Measurements from ENCODE around the gene FUS. TPM values are rescaled to one million over a fixed set of nuclear protein-coding genes. Genes with fewer than 3 reads are reported as not detected.

The FUS gene
- total RNA-seq, 2 donors from 2014 or later: 63.9 to 141 TPM

- Histone ChIP-seq H3K27me3 (replicated peaks; ENCODE audit: insufficient read depth) (no peaks in the 10 kb centered on the region), H3K9me3 (no peaks in the 10 kb centered on the region), H3K4me3 (peak within 1 kb of the TSS; percentile 73), H3K4me1 (ENCODE audit: control insufficient read depth in 1 of 2, low read depth in 2 of 2) (peaks cover 16 to 27% of the 10 kb centered on the region in 2 donors), H3K27ac (no peak within 1 kb of the TSS), H3K36me3 (no peaks in the 10 kb centered on the region)
- DNase-seq (ENCODE audit: low spot score) (no peak), ATAC-seq (ENCODE audit: insufficient number of reproducible peaks, low FRiP score, low read depth) (no peak)
- TF ChIP-seq CTCF (IDR thresholded peaks at IDR 0.05): no peak
These were observed 34.2 kb downstream of the FUS start, which contains the start of gene TRIM72 for GRCh38 chr16:31213877-31214707. Gene TRIM72 (plus strand): TSS chr16:31214119. CDS start chr16:31214739, 620 bp downstream.

GRCh38 chr16:31214708-31215286 lies 34.9 kb downstream of the FUS start:
- H3K9me3 ChIP-seq: no peaks in the 10 kb centered on the region

GRCh38 chr16:31215287-31216162 lies 35.6 kb downstream of the FUS start:
- no peak for TF ChIP-seq CTCF (IDR thresholded peaks at IDR 0.05)
- no peak for ATAC-seq (ENCODE audit: insufficient number of reproducible peaks, low FRiP score, low read depth)
- Histone ChIP-seq H3K9me3 (no peaks in the 10 kb centered on the region), H3K27me3 (replicated peaks; ENCODE audit: insufficient read depth) (no peaks in the 10 kb centered on the region), H3K4me3 (peak overlapping the region; percentile 73), H3K4me1 (ENCODE audit: control insufficient read depth in 1 of 2, low read depth in 2 of 2) (peaks cover 16 to 27% of the 10 kb centered on the region in 2 donors), H3K36me3 (no peaks in the 10 kb centered on the region), H3K27ac (no peak overlapping the region)
- DNase-seq (ENCODE audit: low spot score): no peak

More at GRCh38 chr16:31214708-31215286, 34.9 kb downstream of the FUS start:
- ATAC-seq (ENCODE audit: insufficient number of reproducible peaks, low FRiP score, low read depth): no peak
- no peak for TF ChIP-seq CTCF (IDR thresholded peaks at IDR 0.05)
- no peak for DNase-seq (ENCODE audit: low spot score)
- peak overlapping the region; percentile 73 for H3K4me3 ChIP-seq
- no peak overlapping the region for H3K27ac ChIP-seq
- no peaks in the 10 kb centered on the region for H3K27me3 ChIP-seq (replicated peaks; ENCODE audit: insufficient read depth)
- peaks cover 16 to 27% of the 10 kb centered on the region in 2 donors for H3K4me1 ChIP-seq (ENCODE audit: control insufficient read depth in 1 of 2, low read depth in 2 of 2)
- H3K36me3 ChIP-seq: no peaks in the 10 kb centered on the region

- Histone ChIP-seq H3K27me3 (replicated peaks; ENCODE audit: insufficient read depth) (no peaks in the 10 kb centered on the region), H3K4me3 (peak within 1 kb of the TSS; percentile 73), H3K27ac (no peak within 1 kb of the TSS), H3K9me3 (no peaks in the 10 kb centered on the region), H3K36me3 (no peaks in the 10 kb centered on the region), H3K4me1 (ENCODE audit: control insufficient read depth in 1 of 2, low read depth in 2 of 2) (peaks cover 16 to 27% of the 10 kb centered on the region in 2 donors)
- no peak for TF ChIP-seq CTCF (IDR thresholded peaks at IDR 0.05)
- DNase-seq (ENCODE audit: low spot score): no peak
- no peak for ATAC-seq (ENCODE audit: insufficient number of reproducible peaks, low FRiP score, low read depth)
These were observed 36.6 kb downstream of the FUS start, which contains the start of gene PYDC1 for GRCh38 chr16:31216422-31217135. Gene PYDC1 (minus strand): TSS chr16:31217135. CDS start chr16:31217028, 107 bp downstream.
